Measurements from ENCODE around the gene ALDH1B1. TPM values are rescaled to one million over a fixed set of nuclear protein-coding genes. Genes with fewer than 3 reads are reported as not detected.

The ALDH1B1 gene
- total RNA-seq, 2 experiments from 2014 or later: 31.8 to 35.0 TPM

- H3K4me1 Mint-ChIP-seq: no peaks in the 10 kb centered on the region
- no peak overlapping the region for H3K4me3 Mint-ChIP-seq
- no peaks in the 10 kb centered on the region for H3K36me3 Mint-ChIP-seq
- H3K27ac Mint-ChIP-seq: no peak overlapping the region
- DNase-seq: no peak
- no peaks in the 10 kb centered on the region for H3K27me3 Mint-ChIP-seq
- H3K9me3 Mint-ChIP-seq: no peaks in the 10 kb centered on the region
Observed at GRCh38 chr9:38357350-38358114, 35.0 kb upstream of the ALDH1B1 start.

GRCh38 chr9:38358390-38359296 is 33.9 kb upstream of the ALDH1B1 start:
- Mint-ChIP-seq H3K9me3 (no peaks in the 10 kb centered on the region), H3K4me3 (no peak overlapping the region), H3K27ac (no peak overlapping the region), H3K36me3 (no peaks in the 10 kb centered on the region), H3K4me1 (peaks cover 5% of the 10 kb centered on the region), H3K27me3 (peaks cover 4% of the 10 kb centered on the region)
- DNase-seq: no peak

- Mint-ChIP-seq H3K4me3 (no peak overlapping the region), H3K27me3 (peaks cover 4% of the 10 kb centered on the region), H3K4me1 (peaks cover 5% of the 10 kb centered on the region), H3K27ac (no peak overlapping the region), H3K9me3 (no peaks in the 10 kb centered on the region), H3K36me3 (no peaks in the 10 kb centered on the region)
- no peak for DNase-seq
Observed at GRCh38 chr9:38359297-38359653, 33.2 kb upstream of the ALDH1B1 start.

GRCh38 chr9:38359689-38360385 is 32.7 kb upstream of the ALDH1B1 start:
- DNase-seq: no peak
- no peaks in the 10 kb centered on the region for H3K9me3 Mint-ChIP-seq
- H3K4me1 Mint-ChIP-seq: peaks cover 5% of the 10 kb centered on the region
- H3K27ac Mint-ChIP-seq: no peak overlapping the region
- H3K27me3 Mint-ChIP-seq: peaks cover 4% of the 10 kb centered on the region
- H3K4me3 Mint-ChIP-seq: no peak overlapping the region
- no peaks in the 10 kb centered on the region for H3K36me3 Mint-ChIP-seq

- no peaks in the 10 kb centered on the region for H3K9me3 Mint-ChIP-seq
- H3K36me3 Mint-ChIP-seq: no peaks in the 10 kb centered on the region
- H3K27me3 Mint-ChIP-seq: peaks cover 4% of the 10 kb centered on the region
- DNase-seq: no peak
- peaks cover 5% of the 10 kb centered on the region for H3K4me1 Mint-ChIP-seq
- no peak overlapping the region for H3K4me3 Mint-ChIP-seq
- H3K27ac Mint-ChIP-seq: no peak overlapping the region
Observed at GRCh38 chr9:38360839-38361472, 31.5 kb upstream of the ALDH1B1 start.

- Mint-ChIP-seq H3K27ac (no peak overlapping the region), H3K4me1 (peaks cover 5% of the 10 kb centered on the region), H3K4me3 (no peak overlapping the region), H3K9me3 (no peaks in the 10 kb centered on the region), H3K36me3 (no peaks in the 10 kb centered on the region), H3K27me3 (peaks cover 4% of the 10 kb centered on the region)
- no peak for DNase-seq
Observed at GRCh38 chr9:38361473-38361850, 31.0 kb upstream of the ALDH1B1 start.

GRCh38 chr9:38362852-38363588 is 29.5 kb upstream of the ALDH1B1 start:
- Mint-ChIP-seq H3K4me1 (peaks cover 5% of the 10 kb centered on the region), H3K36me3 (no peaks in the 10 kb centered on the region), H3K4me3 (peak overlapping the region; percentile 38), H3K27ac (no peak overlapping the region), H3K27me3 (peaks cover 4% of the 10 kb centered on the region), H3K9me3 (no peaks in the 10 kb centered on the region)
- peak; percentile 3 for DNase-seq

- H3K4me1 Mint-ChIP-seq: peaks cover 5% of the 10 kb centered on the region
- H3K27ac Mint-ChIP-seq: no peak overlapping the region
- H3K9me3 Mint-ChIP-seq: no peaks in the 10 kb centered on the region
- no peaks in the 10 kb centered on the region for H3K36me3 Mint-ChIP-seq
- H3K4me3 Mint-ChIP-seq: no peak overlapping the region
- peaks cover 4% of the 10 kb centered on the region for H3K27me3 Mint-ChIP-seq
- DNase-seq: no peak
Observed at GRCh38 chr9:38363589-38363925, 28.9 kb upstream of the ALDH1B1 start.

GRCh38 chr9:38367898-38368297 is 24.6 kb upstream of the ALDH1B1 start:
- no peak overlapping the region for H3K4me3 Mint-ChIP-seq
- peaks cover 3% of the 10 kb centered on the region for H3K4me1 Mint-ChIP-seq
- no peak for DNase-seq
- no peaks in the 10 kb centered on the region for H3K36me3 Mint-ChIP-seq
- peaks cover 7% of the 10 kb centered on the region for H3K27me3 Mint-ChIP-seq
- no peaks in the 10 kb centered on the region for H3K9me3 Mint-ChIP-seq
- no peak overlapping the region for H3K27ac Mint-ChIP-seq

GRCh38 chr9:38368731-38369130 is 23.8 kb upstream of the ALDH1B1 start:
- no peak overlapping the region for H3K4me3 Mint-ChIP-seq
- no peaks in the 10 kb centered on the region for H3K4me1 Mint-ChIP-seq
- H3K27ac Mint-ChIP-seq: no peak overlapping the region
- no peaks in the 10 kb centered on the region for H3K9me3 Mint-ChIP-seq
- no peak for DNase-seq
- no peaks in the 10 kb centered on the region for H3K36me3 Mint-ChIP-seq
- H3K27me3 Mint-ChIP-seq: peaks cover 4% of the 10 kb centered on the region

- no peaks in the 10 kb centered on the region for H3K36me3 Mint-ChIP-seq
- H3K27ac Mint-ChIP-seq: no peak overlapping the region
- H3K27me3 Mint-ChIP-seq: peaks cover 4% of the 10 kb centered on the region
- no peak overlapping the region for H3K4me3 Mint-ChIP-seq
- no peaks in the 10 kb centered on the region for H3K4me1 Mint-ChIP-seq
- DNase-seq: no peak
- no peaks in the 10 kb centered on the region for H3K9me3 Mint-ChIP-seq
Observed at GRCh38 chr9:38370176-38370575, 22.3 kb upstream of the ALDH1B1 start.

GRCh38 chr9:38371495-38371894 is 21.0 kb upstream of the ALDH1B1 start:
- Mint-ChIP-seq H3K27ac (no peak overlapping the region), H3K36me3 (no peaks in the 10 kb centered on the region), H3K9me3 (no peaks in the 10 kb centered on the region), H3K4me3 (no peak overlapping the region), H3K4me1 (no peaks in the 10 kb centered on the region), H3K27me3 (peaks cover 4% of the 10 kb centered on the region)
- no peak for DNase-seq

GRCh38 chr9:38372762-38373619 is 19.5 kb upstream of the ALDH1B1 start:
- Mint-ChIP-seq H3K4me3 (no peak overlapping the region), H3K9me3 (no peaks in the 10 kb centered on the region), H3K27me3 (peaks cover 4% of the 10 kb centered on the region), H3K27ac (no peak overlapping the region), H3K36me3 (no peaks in the 10 kb centered on the region), H3K4me1 (no peaks in the 10 kb centered on the region)
- DNase-seq: no peak

- Mint-ChIP-seq H3K27ac (no peak overlapping the region), H3K9me3 (no peaks in the 10 kb centered on the region), H3K36me3 (no peaks in the 10 kb centered on the region), H3K27me3 (peaks cover 4% of the 10 kb centered on the region), H3K4me1 (no peaks in the 10 kb centered on the region), H3K4me3 (no peak overlapping the region)
- DNase-seq: no peak
Observed at GRCh38 chr9:38373679-38374078, 18.8 kb upstream of the ALDH1B1 start.
